HepG2 (cell line): ENCODE data around the gene SNIP1. TPM values are rescaled to one million over a fixed set of nuclear protein-coding genes. Genes with fewer than 3 reads are reported as not detected.

Experiments used
- AHDC1 ChIP-seq: sonication (generic); formaldehyde crosslinking; IDR thresholded peaks from 2 replicates; pipeline ENCODE4 v1.5.1; 2020; ENCODE audit warnings: mild to moderate bottlenecking, missing genetic modification reagents, borderline replicate concordance
- ATRX ChIP-seq: sonication (generic); formaldehyde crosslinking; IDR thresholded peaks from 2 replicates; pipeline ENCODE4 v1.4.0; 2020; ENCODE audit warnings: missing genetic modification reagents, borderline replicate concordance
- CBX5 ChIP-seq: sonication (generic); formaldehyde crosslinking; IDR thresholded peaks from 2 replicates; pipeline ENCODE4 v1.4.0; 2020; ENCODE audit warnings: missing genetic modification reagents, borderline replicate concordance
- HMGXB4 ChIP-seq, 2 experiments: sonication (generic) in 1 of 2; formaldehyde crosslinking in 1 of 2; IDR thresholded peaks; 2 replicates each; pipeline versions ENCODE4 v1.4.0 to v1.6.1; 2018 to 2020; ENCODE audit warnings: missing genetic modification reagents in 2 of 2, borderline replicate concordance in 1 of 2, low read depth in 1 of 2, mild to moderate bottlenecking in 1 of 2, missing biosample characterization in 1 of 2
- KAT8 ChIP-seq: IDR thresholded peaks from 2 replicates; pipeline ENCODE4 v1.6.1; 2016; ENCODE audit warnings: missing genetic modification reagents, missing compliant biosample characterization
- MAFF ChIP-seq: IDR thresholded peaks from 2 replicates; pipeline ENCODE4 v1.6.1; 2011; ENCODE audit warnings: low read depth, low read length, improper control_type of control experiment
- MBD4 ChIP-seq: IDR thresholded peaks from 2 replicates; pipeline ENCODE4 v1.6.1; 2012; ENCODE audit warnings: low read length, inconsistent platforms, borderline replicate concordance
- NR2F1 ChIP-seq, 2 experiments: fragments of 450-650 bp in 1 of 2; formaldehyde crosslinking in 1 of 2; IDR thresholded peaks; 2 replicates each; pipeline versions ENCODE4 v1.5.0 to v1.6.1; 2016 to 2020; ENCODE audit warnings: mild to moderate bottlenecking in 1 of 2, missing compliant biosample characterization in 1 of 2, missing genetic modification reagents in 1 of 2, moderate library complexity in 1 of 2
- RCOR2 ChIP-seq: IDR thresholded peaks from 2 replicates; pipeline ENCODE4 v1.6.1; 2016; ENCODE audit warnings: missing biosample characterization, missing genetic modification reagents
- REPIN1 ChIP-seq: sonication (generic); formaldehyde crosslinking; IDR thresholded peaks from 2 replicates; pipeline ENCODE4 v1.8.0; 2022; ENCODE audit warnings: missing genetic modification reagents, low read depth, mild to moderate bottlenecking, borderline replicate concordance
- ZBTB33 ChIP-seq: sonication (generic); formaldehyde crosslinking; IDR thresholded peaks from 2 replicates; pipeline ENCODE4 v1.4.0; 2020; ENCODE audit warnings: missing genetic modification reagents
- ZBTB38 ChIP-seq: sonication (generic); formaldehyde crosslinking; IDR thresholded peaks from 2 replicates; pipeline ENCODE4 v1.5.1; 2020; ENCODE audit warnings: mild to moderate bottlenecking, missing genetic modification reagents
- ZBTB39 ChIP-seq: sonication (generic); formaldehyde crosslinking; IDR thresholded peaks from 2 replicates; pipeline ENCODE4 v1.5.0; 2020; ENCODE audit warnings: missing genetic modification reagents
- ZFP36L2 ChIP-seq: sonication (generic); formaldehyde crosslinking; IDR thresholded peaks from 2 replicates; pipeline ENCODE4 v1.4.0; 2020; ENCODE audit warnings: missing genetic modification reagents
- ZFX ChIP-seq: sonication (generic); formaldehyde crosslinking; IDR thresholded peaks from 2 replicates; pipeline ENCODE4 v1.4.0; 2020; ENCODE audit warnings: mild to moderate bottlenecking, low read depth, missing genetic modification reagents, moderate library complexity
- ZNF343 ChIP-seq: sonication (generic); formaldehyde crosslinking; IDR thresholded peaks from 2 replicates; pipeline ENCODE4 v1.4.0; 2020; ENCODE audit warnings: mild to moderate bottlenecking, missing genetic modification reagents
- polyA plus RNA-seq, 8 experiments: library from polyadenylated mRNA; depleted of rRNA in 3 of 8; stranded (reverse) in 7 of 8; unstranded in 1 of 8; fragments of >200 nt; fragmentation: Illumina TruSeq in 4 of 8; extraction: Trizol in 4 of 8; gene quantifications; 2 replicates each; pipeline versions ENCODE4 v1.2.1 to v1.2.3, GENCODE V29; 2011 to 2016; ENCODE audit warnings: low read depth in 4 of 8, missing spikeins in 1 of 8, mixed read lengths in 1 of 8; ENCODE audit not compliant: insufficient read depth in 1 of 8
- total RNA-seq, 5 experiments: library from RNA; depleted of rRNA; stranded (reverse); fragments of >200 nt; fragmentation: Illumina TruSeq; extraction: Trizol; gene quantifications; 2 replicates each; pipeline ENCODE4 v1.2.3, GENCODE V29; 2016; ENCODE audit warnings: low read depth in 1 of 5

SNIP1 gene
- total and polyA plus RNA-seq, 2 of the 13 experiments (the other 11 are each of a cell fraction or from before 2014, with no cell fraction given), result 5.5 to 11.2 TPM

GRCh38 chr1:37561133-37562132 is 7.3 kb upstream of the SNIP1 start (continued):
- TF ChIP-seq ZBTB39 (0 out of 2 replicates have a peak, but pooled peaks have one; percentile 47), MAFF (no peak), AHDC1 (no peak), NR2F1 (CRISPR knock-in tag; IDR thresholded peaks at IDR 0.05) (no peak), ZFP36L2 (CRISPR knock-in tag) (no peak), CBX5 (CRISPR knock-in tag) (no peak), ZBTB33 (peak; percentile 98), ZNF343 (CRISPR knock-in tag) (no peak), KAT8 (CRISPR knock-in tag) (no peak), MBD4 (no peak), ZFX (CRISPR knock-in tag) (no peak), REPIN1 (0 out of 2 replicates have a peak, but pooled peaks have one; percentile 38), HMGXB4 (CRISPR knock-in tag; IDR thresholded peaks at IDR 0.05; ENCODE audit: borderline replicate concordance in 1 of 2, low read depth in 1 of 2) (no peak), ZBTB38 (CRISPR knock-in tag) (peak; percentile 91), ATRX (CRISPR knock-in tag) (no peak), RCOR2 (CRISPR knock-in tag) (peak; percentile 74; the same call in 1 of the 2 replicates)
